Activated CD4-positive, alpha-beta T cell treated with anti-CD3 and anti-CD28 coated beads for 36 hours (primary cell): ENCODE results near the gene TFF1. TPM values are rescaled to one million over a fixed set of nuclear protein-coding genes. Genes with fewer than 3 reads are reported as not detected.

ENCODE experiments used
- ATAC-seq: fragments of 200-7000 bp; cut with Tn5 transposase; one replicate; pipeline ENCODE4 v1.10.0; 2021; ENCODE audit warnings: mild to moderate bottlenecking, moderate library complexity
- CTCF ChIA-PET: fragments of 350-600 bp; sonication (Branson Sonifier 250); formaldehyde crosslinking; loops from one replicate; lab custom pipeline; 2021; ENCODE audit warnings: antibody characterized with exemption; lab: Charles Lee
- POLR2A ChIA-PET: fragments of 350-600 bp; sonication (Branson Sonifier 250); formaldehyde crosslinking; loops from one replicate; lab custom pipeline; 2021; ENCODE audit warnings: antibody characterized with exemption, inconsistent platforms; lab: Charles Lee
- DNase-seq: peaks from one replicate; pipeline ENCODE4 v3.0.0-alpha.2; 2020
- H3K27ac Mint-ChIP-seq: one replicate; pipeline ENCODE4 v1.8.0; 2021; ENCODE audit warnings: mixed read lengths
- H3K27me3 Mint-ChIP-seq: one replicate; pipeline ENCODE4 v1.8.0; 2021; ENCODE audit warnings: mixed read lengths
- H3K36me3 Mint-ChIP-seq: one replicate; pipeline ENCODE4 v1.8.0; 2021; ENCODE audit warnings: low read depth, mixed read lengths
- H3K4me1 Mint-ChIP-seq: one replicate; pipeline ENCODE4 v1.8.0; 2021; ENCODE audit warnings: mixed read lengths
- H3K4me3 Mint-ChIP-seq: one replicate; pipeline ENCODE4 v1.8.0; 2021; ENCODE audit warnings: mild to moderate bottlenecking, moderate library complexity, mixed read lengths
- H3K9me3 Mint-ChIP-seq: one replicate; pipeline ENCODE4 v1.8.0; 2021; ENCODE audit warnings: low read depth, mixed read lengths
- intact Hi-C, 2 experiments: fragments of 100-400 bp; cut with DNase I in 1 of 2; cut with micrococcal nuclease in 1 of 2; formaldehyde crosslinking; loops; one replicate each; pipeline versions ENCODE4 v1.14.2 to v1.15.1; 2022 to 2024; cut with DNase I, micrococcal nuclease
- total RNA-seq, 2 experiments: library from RNA; stranded (reverse); gene quantifications; one replicate each; pipeline ENCODE4 v1.2.3, GENCODE V29; 2021

TFF1 gene
- total RNA-seq, 2 experiments from 2014 or later, result not detected

- ChIA-PET CTCF (interaction anchor here (0.8 kb wide), 1 partner anchor 10 kb away, joined by 3 read pairs; no protein-coding TSS in a partner anchor), POLR2A (interaction anchor here (0.6 kb wide), 1 partner anchor 133 kb away, joined by 4 read pairs; no protein-coding TSS in a partner anchor)
- no peaks in the 10 kb centered on the region for H3K27me3 Mint-ChIP-seq
- H3K36me3 Mint-ChIP-seq, result no peaks in the 10 kb centered on the region
- DNase-seq (no peak), ATAC-seq (no peak)
- no peak overlapping the region for H3K4me3 Mint-ChIP-seq
- H3K4me1 Mint-ChIP-seq, result no peaks in the 10 kb centered on the region
- H3K9me3 Mint-ChIP-seq, result no peaks in the 10 kb centered on the region
- H3K27ac Mint-ChIP-seq, result no peak overlapping the region
- intact Hi-C loops, result no loop called here
These were observed 21.7 kb downstream of the TFF1 start for GRCh38 chr21:42344631-42345030.

GRCh38 chr21:42343963-42344510, 22.3 kb downstream of the TFF1 start:
- ATAC-seq (no peak), DNase-seq (no peak)
- H3K4me3 Mint-ChIP-seq, result no peak overlapping the region
- H3K27ac Mint-ChIP-seq, result no peak overlapping the region
- H3K4me1 Mint-ChIP-seq, result peaks cover 4% of the 10 kb centered on the region
- no peaks in the 10 kb centered on the region for H3K27me3 Mint-ChIP-seq
- no peaks in the 10 kb centered on the region for H3K36me3 Mint-ChIP-seq
- H3K9me3 Mint-ChIP-seq, result no peaks in the 10 kb centered on the region
- ChIA-PET CTCF (interaction anchor here (0.7 to 0.8 kb wide), 3 partner anchors 10 to 735 kb away, joined by 3 to 4 read pairs (median 3); no protein-coding TSS in a partner anchor), POLR2A (interaction anchor here (0.6 kb wide), 1 partner anchor 133 kb away, joined by 4 read pairs; no protein-coding TSS in a partner anchor)
- intact Hi-C loops, result no loop called here

- ChIA-PET CTCF (interaction anchor here (0.7 kb wide), 3 partner anchors 134 to 734 kb away, joined by 3 to 4 read pairs (median 3); no protein-coding TSS in a partner anchor), POLR2A (no interaction called here)
- ATAC-seq (no peak), DNase-seq (no peak)
- Mint-ChIP-seq H3K36me3 (no peaks in the 10 kb centered on the region), H3K9me3 (no peaks in the 10 kb centered on the region), H3K4me3 (no peak overlapping the region), H3K4me1 (peaks cover 9% of the 10 kb centered on the region), H3K27ac (no peak overlapping the region), H3K27me3 (no peaks in the 10 kb centered on the region)
- intact Hi-C loops, result no loop called here
These were observed 22.8 kb downstream of the TFF1 start for GRCh38 chr21:42343556-42343955.

DNA sequence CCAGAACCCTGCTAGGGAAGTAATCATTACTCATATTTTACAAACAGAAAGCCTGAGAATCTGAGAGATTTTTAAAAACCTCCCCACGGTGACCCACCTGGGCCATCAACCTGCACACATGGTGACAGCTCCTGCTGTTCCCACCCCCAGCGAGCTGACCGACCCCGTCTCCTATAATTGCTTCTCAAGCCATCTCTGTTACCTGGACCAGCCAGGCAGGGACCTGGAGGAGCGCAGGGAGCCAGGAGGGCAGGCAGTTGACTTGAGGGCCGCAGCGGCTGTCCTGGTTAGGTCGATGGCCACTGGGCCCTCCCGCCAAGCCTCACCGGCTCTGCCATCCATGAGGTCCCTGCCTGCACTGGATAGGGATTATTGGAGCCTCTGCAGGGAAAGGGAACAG, 23.2 kb downstream of the TFF1 start:
- CTCF ChIA-PET, result interaction anchor here (0.6 to 0.7 kb wide), 3 partner anchors 41 to 734 kb away, joined by 3 to 4 read pairs (median 3); no protein-coding TSS in a partner anchor

DNA sequence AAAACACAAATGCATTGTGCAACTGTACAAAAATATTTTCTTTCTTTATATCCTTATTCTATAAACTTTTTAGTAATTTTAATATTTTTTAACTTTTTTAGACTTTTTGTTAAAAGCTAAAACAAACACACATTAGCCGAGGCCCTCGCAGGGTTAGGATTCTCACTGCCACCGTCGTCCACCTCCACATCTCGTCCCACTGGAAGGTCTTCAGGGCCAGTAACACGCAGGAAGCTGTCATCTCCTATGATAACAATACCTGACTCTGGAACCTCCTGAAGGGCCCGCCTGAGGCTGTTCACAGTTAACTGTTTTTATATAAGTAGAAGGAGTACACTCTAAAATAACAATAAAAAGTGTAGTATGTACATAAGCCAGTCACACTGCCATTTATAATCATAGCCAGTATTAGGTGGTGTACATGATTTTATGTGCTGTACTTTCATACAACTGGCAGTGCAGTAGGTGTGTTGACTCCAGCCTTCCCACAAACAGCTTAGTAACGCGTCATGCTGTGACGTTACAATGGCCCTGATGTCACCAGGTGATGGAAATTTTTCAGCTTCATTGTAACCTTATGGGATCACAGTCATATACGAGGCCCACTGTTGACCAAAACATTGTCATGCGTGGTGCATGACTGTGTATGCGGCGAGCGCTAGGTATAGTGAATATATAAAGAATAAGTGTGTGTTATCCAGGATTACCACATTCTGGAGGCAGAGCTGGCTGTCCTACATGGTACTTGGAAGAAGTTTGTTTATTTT, 24.4 kb downstream of the TFF1 start:
- no peak overlapping the region for H3K27ac Mint-ChIP-seq
- no peaks in the 10 kb centered on the region for H3K27me3 Mint-ChIP-seq
- peaks cover 21% of the 10 kb centered on the region for H3K4me1 Mint-ChIP-seq
- ATAC-seq (no peak), DNase-seq (no peak)
- no peaks in the 10 kb centered on the region for H3K36me3 Mint-ChIP-seq
- intact Hi-C loops, result no loop called here
- no peak overlapping the region for H3K4me3 Mint-ChIP-seq
- ChIA-PET CTCF (interaction anchor here (0.7 to 1.0 kb wide), 3 partner anchors 15 to 22 kb away, joined by 3 read pairs; no protein-coding TSS in a partner anchor), POLR2A (no interaction called here)
- no peaks in the 10 kb centered on the region for H3K9me3 Mint-ChIP-seq

More for the DNA sequence above, 23.2 kb downstream of the TFF1 start:
- intact Hi-C loops, result no loop called here
- Mint-ChIP-seq H3K4me1 (peaks cover 13% of the 10 kb centered on the region), H3K9me3 (no peaks in the 10 kb centered on the region), H3K27me3 (no peaks in the 10 kb centered on the region), H3K4me3 (no peak overlapping the region), H3K27ac (no peak overlapping the region), H3K36me3 (no peaks in the 10 kb centered on the region)
- no peak for ATAC-seq
- no peak for DNase-seq
- POLR2A ChIA-PET, result no interaction called here

- H3K36me3 Mint-ChIP-seq, result no peaks in the 10 kb centered on the region
- CTCF ChIA-PET, result interaction anchor here (0.6 to 2.9 kb wide), 5 partner anchors 30 to 101 kb away, joined by 3 to 11 read pairs (median 4); no protein-coding TSS in a partner anchor
- peaks cover 21% of the 10 kb centered on the region for H3K4me1 Mint-ChIP-seq
- no peak overlapping the region for H3K27ac Mint-ChIP-seq
- peaks cover 2% of the 10 kb centered on the region for H3K27me3 Mint-ChIP-seq
- POLR2A ChIA-PET, result no interaction called here
- no peaks in the 10 kb centered on the region for H3K9me3 Mint-ChIP-seq
- ATAC-seq, result no peak
- intact Hi-C loops, result no loop called here
- no peak for DNase-seq
- no peak overlapping the region for H3K4me3 Mint-ChIP-seq
These were observed 25.9 kb downstream of the TFF1 start for GRCh38 chr21:42340187-42341050.

DNA sequence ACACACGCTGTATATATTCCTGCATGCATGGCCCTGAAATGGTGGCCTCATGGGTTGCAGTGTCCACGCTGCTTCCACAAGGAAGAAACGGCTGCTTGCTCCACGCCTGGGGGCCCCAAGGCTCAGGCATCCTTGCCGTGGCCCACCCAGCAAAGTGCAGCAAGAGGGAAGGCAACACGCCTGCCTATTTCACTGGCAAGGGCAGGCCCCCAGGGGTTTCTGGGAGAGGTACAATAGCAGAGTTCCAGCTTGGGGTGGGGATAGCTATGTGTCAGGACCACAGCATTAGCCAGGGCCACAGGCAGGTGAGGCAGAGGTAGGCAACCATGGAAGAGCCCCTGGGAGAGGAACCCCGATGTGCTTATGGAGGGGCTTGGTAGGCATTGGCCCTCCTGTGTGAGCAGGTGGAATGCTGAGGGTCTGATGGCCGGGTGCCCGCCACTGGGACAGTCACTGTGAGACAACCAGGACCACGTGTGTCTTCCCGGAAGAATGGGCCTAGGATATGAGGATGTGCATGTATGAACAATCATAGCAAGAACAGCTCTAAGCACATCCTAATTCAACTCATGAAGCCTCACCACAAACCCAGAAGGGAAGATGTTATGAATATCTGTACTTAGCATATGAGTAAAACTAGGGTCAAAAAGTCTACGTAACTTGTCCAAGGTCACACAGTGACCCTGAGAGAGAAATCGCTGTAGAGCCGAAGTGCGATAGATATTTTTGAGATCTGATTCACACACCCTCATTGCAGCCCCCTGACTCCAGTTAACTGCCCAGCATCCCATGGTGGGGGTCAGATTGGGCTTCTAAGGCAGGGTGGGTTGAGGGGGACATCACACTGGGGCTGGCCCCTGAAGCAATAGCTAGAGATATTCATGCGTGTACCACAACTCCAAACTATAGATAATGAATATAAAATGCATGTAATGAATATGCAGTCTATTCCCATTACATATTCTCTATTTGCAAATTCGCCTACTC, 27.3 kb downstream of the TFF1 start:
- no peak for DNase-seq
- H3K9me3 Mint-ChIP-seq, result no peaks in the 10 kb centered on the region
- peaks cover 2% of the 10 kb centered on the region for H3K27me3 Mint-ChIP-seq
- no peak overlapping the region for H3K4me3 Mint-ChIP-seq
- intact Hi-C loops, result loop anchor here (1.0 to 10.0 kb wide), 6 partner anchors 33 to 476 kb away; no protein-coding TSS in a partner anchor
- H3K27ac Mint-ChIP-seq, result no peak overlapping the region
- peak; percentile 50 for ATAC-seq
- POLR2A ChIA-PET, result no interaction called here
- no peaks in the 10 kb centered on the region for H3K36me3 Mint-ChIP-seq
- CTCF ChIA-PET, result interaction anchor here (0.7 to 3.4 kb wide), 25 partner anchors 9 to 199 kb away, joined by 3 to 23 read pairs (median 4); partner anchors contain the start of genes TFF3 and UBASH3A
- peaks cover 21% of the 10 kb centered on the region for H3K4me1 Mint-ChIP-seq

- ChIA-PET CTCF (interaction anchor here (0.6 to 3.4 kb wide), 33 partner anchors 8 to 379 kb away, joined by 3 to 23 read pairs (median 3); partner anchors contain the start of genes TFF3 and UBASH3A), POLR2A (interaction anchor here (0.6 kb wide), 1 partner anchor 12 kb away, joined by 5 read pairs; no protein-coding TSS in a partner anchor)
- peak; percentile 97 for ATAC-seq
These were observed 28.3 kb downstream of the TFF1 start for GRCh38 chr21:42337830-42338728.

DNA sequence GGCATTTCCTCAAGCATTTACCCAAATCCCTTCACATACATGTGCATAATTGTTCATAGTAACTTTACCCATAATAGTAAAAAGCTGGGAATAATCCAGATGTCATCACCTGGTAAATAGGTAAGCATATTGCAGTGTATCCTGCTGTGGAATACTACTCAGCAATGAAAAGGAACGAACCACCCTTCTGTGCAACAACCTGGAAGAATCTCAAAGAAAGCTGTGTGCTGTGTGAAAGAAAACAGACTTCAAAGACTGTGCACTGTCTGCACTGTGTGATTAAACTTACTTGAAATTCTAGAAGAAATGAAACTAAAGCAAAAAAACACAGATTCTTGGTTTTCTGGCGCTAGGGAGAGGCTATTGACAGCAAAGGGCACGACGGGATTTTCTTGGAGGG, 29.1 kb downstream of the TFF1 start:
- no peaks in the 10 kb centered on the region for H3K36me3 Mint-ChIP-seq
- H3K4me1 Mint-ChIP-seq, result peaks cover 21% of the 10 kb centered on the region
- peaks cover 2% of the 10 kb centered on the region for H3K27me3 Mint-ChIP-seq
- ChIA-PET CTCF (interaction anchor here (0.6 to 3.4 kb wide), 22 partner anchors 7 to 378 kb away, joined by 3 to 23 read pairs (median 5); no protein-coding TSS in a partner anchor), POLR2A (no interaction called here)
- H3K4me3 Mint-ChIP-seq, result no peak overlapping the region
- ATAC-seq (no peak), DNase-seq (no peak)
- intact Hi-C loops, result loop anchor here (5.0 to 10.0 kb wide), 4 partner anchors 35 to 478 kb away; no protein-coding TSS in a partner anchor
- peak overlapping the region; percentile 69 for H3K27ac Mint-ChIP-seq
- H3K9me3 Mint-ChIP-seq, result peaks cover 4% of the 10 kb centered on the region

More at GRCh38 chr21:42337830-42338728, 28.3 kb downstream of the TFF1 start:
- Mint-ChIP-seq H3K27ac (peak overlapping the region; percentile 69), H3K36me3 (no peaks in the 10 kb centered on the region), H3K9me3 (no peaks in the 10 kb centered on the region), H3K27me3 (peaks cover 2% of the 10 kb centered on the region), H3K4me3 (peak overlapping the region; percentile 6), H3K4me1 (peaks cover 21% of the 10 kb centered on the region)
- DNase-seq, result peak; percentile 93
- intact Hi-C loops, result loop anchor here (1.0 to 10.0 kb wide), 6 partner anchors 34 to 477 kb away; no protein-coding TSS in a partner anchor
